IPS DF 4.7 (cell line): ENCODE data around the gene BORCS5.

Experiments used
- DNase-seq: peaks from one replicate; pipeline ENCODE4 v3.0.0-alpha.2; 2013; ENCODE audit warnings: low spot score; ENCODE audit errors: extremely low read depth

Gene BORCS5

DNA sequence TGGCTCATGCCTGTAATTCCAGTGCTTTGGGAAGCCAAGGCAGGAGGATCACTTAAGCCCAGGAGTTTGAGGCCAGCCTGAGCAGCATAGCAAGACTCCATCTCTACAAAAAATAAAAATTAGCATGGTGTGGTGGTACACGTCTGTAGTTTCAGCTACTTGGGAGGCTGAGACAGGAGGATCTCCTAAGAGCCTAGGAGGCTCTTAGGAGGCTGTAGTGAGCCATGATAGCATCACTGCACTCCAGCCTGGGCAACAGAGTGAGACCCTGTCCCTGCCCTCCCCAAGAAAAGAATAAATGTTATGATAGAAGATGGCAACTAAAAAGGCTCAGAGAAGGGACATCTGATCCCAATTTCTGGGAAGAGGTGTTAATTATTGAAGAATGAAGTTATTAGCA is 3.6 kb upstream of the BORCS5 start:
- no peak for DNase-seq

DNA sequence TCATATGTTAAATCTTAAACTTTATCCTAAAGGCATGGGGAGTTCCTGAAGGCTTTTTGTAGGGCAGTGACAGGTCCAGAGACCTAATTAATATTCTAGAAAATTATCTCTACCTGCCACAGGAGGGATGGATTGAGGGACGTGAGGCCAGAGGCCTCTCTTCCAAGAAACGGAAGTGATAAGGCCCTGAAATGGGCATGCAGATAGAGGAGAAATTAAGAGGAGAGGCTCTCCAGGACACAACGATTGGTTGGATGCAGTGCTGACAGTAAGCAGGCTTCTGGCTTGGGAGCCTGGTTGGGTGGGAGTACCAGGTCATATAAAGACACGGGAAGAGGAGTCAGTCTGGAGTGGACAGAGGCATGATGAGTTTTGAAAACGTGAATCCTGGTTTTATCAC is 3.1 kb upstream of the BORCS5 start:
- no peak for DNase-seq

DNA sequence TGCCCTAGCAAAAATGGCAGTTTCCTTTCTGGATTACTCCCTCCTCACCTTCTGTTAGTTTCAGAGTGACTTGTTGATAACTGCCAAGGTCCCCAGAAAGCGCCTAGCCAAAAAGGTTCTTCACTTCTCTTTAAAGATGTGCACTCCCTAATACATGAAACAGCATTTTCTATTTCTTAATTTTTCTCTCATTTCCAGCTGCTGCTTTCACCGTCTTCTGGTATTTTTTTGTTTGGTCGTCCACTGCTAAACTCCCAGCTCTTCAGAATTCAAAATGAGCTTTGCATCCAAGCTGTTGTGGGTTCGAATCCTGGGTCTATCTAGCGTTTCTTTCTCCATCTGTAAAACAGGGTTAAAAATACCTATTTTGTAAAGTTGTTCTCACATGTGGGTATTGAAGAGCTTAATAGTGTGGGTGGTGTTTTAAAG is 397 bp upstream of the BORCS5 start:
- no peak for DNase-seq

DNA sequence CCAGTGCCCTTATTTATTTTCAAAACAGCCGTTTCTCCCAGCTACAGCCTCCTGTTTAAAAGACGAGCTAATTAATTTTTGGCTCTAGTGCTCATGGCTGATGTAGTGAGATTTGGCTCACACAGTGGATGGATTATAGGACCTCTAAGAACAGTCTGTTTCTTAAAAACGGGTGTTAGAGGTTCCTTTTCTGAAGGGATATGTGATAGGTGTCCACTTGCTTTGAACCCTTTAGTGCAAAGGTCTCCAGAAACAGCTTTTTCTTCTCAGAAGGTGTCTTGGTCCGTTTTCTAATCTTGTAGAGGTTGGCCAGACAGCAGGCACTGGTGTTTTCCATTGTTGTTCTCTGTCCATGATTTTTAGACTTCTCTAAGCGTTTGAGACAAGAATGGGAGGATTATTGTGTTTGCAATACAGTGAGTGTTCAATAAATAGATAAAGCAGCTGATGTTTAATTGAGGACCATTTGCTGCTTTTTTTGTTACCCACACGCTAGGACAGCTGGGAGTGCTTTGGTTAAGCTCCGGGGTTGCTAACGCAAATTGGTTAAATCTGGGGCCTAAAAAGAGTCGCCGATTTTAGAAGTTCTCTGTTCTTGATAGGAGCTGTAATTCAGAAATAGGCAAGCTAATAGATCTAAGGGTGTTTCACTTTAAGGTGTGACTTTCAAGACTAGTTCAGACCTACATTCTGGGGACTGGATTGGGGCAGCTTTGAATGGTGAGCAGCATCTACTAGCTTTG is 1.0 kb downstream of the BORCS5 start:
- DNase-seq = no peak

DNA sequence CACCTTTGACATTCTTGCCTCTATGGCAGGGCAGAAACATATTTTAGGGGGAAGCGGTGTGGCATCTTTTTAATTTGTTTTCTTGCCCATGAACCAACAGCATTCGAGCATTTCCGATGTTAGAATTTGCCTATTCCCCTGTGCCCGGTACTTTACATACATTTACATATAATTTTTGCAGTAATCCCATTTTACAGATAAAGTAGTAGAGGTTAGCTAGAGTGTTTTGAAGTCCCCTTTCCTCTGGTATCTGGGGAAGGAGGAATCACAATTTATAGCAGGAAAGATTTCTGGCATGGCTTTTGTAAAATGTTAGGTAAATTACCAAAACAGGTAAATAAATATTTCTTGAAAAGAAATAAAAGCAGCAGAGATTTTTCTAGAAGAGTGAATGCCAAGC is 1.6 kb downstream of the BORCS5 start:
- DNase-seq = no peak

- DNase-seq = no peak
These were observed 8.0 kb downstream of the BORCS5 start for GRCh38 chr12:12364787-12365445.

- no peak for DNase-seq
These were observed 8.5 kb downstream of the BORCS5 start for GRCh38 chr12:12365446-12365802.

DNA sequence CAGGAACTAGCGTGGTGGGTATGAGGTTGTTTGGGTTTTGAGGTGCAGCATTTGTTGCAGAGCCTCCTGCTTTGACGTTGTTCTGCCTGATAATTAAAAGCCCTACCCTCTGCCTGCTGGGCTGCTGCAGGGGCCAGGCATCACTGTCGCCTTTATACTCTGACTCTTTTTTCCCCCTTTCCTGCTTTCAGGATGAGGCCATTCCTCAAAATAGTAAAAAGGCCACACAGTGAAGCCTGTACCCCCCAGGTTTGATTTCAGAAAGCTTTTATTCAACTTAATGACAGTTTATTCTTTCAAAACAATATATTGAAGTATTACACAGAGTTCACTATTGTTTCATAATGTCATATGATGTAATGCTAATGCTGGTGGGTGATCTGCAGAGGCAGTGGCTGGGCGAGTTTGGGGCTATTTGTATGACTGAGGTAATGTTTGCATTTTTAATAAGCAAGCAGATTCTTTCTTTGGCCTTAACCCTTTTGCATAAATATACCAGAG is 9.1 kb downstream of the BORCS5 start:
- no peak for DNase-seq

DNA sequence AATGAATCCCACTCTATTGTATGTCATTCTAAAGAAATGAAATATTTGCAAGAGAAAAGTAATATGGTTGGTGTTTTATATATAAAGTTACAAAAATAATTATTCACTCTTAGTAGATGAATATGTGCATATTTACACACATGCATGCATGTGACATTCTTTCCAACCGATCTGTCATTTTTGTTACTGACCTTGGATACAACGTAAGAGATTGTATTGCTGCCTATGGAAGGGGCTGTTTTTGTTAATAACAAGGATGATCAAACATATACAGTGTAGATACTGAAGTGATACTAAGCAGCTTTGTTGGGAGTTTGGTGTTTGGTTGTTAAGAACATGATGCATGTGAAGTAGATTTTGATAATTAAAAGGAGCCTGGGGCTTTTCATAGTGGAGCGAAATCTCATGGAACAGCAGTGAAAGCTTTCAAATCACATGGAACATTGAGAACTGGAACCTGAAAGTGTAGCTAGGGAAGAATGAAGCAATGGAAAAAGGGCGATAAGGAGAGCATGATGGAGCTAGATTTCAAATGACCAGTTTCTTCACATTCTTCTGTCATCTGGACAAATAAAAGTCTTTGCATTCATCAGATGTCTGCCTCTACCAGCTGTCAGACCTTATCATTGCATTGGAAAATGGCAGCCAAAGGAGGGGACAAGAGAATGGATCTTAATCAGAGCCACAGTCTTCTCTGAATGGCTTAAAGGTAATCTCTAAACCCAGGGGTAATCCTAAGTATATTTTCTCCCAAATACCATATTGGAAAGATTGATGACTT is 10.0 kb downstream of the BORCS5 start:
- no peak for DNase-seq

DNA sequence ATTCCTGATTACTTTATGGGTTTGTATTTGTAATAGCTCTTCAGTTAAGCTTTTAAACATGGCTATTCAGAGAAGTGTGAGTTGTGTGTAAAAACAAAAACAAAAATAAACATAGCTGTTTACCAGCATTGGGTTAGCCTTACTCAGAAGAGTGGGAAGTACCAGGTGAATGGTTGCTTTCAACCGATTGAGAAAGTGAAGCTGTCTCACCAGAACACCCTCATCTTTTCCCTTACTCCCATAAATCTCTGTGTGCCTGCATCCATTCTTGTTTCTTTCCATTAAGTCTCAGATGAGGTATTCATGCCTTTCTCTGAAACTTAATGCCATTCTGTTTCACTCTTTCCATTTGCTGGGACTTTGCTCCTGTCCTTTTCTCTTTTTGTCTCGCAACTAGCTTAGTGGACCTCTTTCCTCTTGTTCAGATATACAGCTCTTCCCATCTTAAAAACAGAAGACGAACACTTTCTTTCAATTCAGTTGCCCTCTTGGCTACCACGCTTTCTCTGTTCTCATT is 10.7 kb downstream of the BORCS5 start:
- no peak for DNase-seq

DNA sequence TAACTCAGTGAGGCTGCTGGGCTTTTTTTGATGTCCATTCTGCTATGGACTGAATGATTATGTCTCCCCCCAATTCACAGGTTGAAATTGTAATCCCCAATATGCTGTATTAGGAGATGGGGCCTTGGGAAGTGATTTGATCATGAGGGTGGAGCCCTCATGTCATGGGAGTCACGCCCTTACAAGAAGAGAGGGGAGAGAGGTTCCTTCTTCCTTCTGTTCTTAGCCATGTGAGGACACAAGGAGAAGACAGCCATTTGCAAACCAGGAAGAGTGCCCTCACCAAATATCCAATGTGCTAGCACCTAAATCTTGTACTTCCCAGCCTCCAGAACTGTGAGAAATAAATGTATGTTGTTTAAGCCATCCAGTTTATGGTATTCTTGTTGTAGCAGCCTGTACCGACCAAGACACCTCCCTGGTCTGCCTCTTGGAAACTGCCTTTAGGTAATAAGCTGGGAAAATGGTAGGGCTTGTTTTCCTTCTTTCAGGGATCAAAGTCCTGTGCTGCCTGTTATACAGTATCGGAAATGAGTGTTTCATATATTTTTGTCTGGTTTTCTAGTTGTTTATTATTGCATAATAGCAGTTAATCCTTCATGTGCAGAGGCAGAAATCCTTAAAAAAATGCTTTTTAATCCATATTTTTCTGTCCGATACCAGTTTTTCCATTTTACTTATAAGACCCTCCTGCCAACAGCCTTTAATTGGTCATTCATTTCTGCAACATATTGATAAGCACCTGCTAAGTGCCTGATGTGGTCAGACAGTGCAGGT is 16.3 kb downstream of the BORCS5 start:
- no peak for DNase-seq

- no peak for DNase-seq
These were observed 20.0 kb downstream of the BORCS5 start for GRCh38 chr12:12376646-12377448.

DNA sequence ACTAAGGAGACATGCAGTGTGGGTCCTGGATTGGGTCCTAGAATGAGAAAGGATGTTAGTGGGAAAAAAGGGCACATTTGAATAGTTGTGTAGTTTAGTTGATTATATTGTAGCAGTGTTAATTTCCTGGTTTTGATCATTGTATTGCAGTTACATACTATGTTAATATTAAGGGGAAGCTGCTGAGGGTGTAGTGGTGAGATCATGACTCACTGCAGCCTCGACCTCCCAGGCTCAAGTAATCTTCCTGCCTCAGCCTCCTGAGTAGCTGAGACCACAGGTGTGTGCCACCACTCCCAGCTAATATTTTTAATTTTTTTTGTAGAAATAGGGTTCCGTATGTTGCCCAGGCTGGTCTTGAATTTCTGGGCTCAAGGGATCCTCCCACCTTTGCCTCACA is 21.7 kb downstream of the BORCS5 start:
- no peak for DNase-seq

DNA sequence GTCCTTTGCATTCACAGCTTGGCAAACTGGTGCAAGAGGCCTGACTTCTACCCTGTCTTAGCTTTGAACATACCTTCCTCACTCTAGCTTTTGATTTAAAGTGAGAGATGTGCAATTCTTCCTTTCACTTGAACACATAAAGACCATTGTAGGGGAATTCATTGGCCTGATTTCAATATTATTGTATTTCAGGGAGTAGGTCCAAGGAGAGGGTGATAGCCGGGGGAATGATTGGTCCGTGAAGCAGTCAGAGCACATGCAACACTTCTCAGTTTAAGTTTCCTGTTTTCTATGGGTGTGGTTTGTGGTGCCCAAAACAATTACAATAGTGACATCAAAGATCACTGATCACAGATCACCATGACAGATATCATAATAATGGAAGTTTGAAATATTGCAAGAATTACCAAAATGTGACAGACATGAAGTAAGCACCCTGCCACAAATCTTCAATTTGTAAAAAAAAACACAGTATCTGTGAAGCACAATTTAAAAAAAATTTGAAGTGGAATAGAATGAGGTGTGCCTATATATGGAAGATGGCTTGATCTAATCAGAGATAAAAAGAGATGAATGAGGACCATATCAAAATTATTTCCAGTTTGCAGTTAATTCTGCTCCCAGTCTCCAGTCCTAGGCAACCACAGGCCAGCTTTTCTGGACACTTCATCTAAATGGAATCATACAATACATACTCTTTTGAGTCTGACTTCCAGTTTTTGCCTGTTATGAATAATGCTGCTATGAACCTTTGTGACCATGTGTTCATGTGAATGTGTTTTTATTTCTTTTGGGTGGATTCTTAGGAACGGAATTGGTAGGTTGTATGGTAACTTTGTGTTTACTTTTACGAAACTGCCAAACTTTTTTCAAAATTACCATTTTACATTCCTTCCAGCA is 23.2 kb downstream of the BORCS5 start:
- no peak for DNase-seq

- no peak for DNase-seq
These were observed 24.2 kb downstream of the BORCS5 start for GRCh38 chr12:12380949-12381593.

DNA sequence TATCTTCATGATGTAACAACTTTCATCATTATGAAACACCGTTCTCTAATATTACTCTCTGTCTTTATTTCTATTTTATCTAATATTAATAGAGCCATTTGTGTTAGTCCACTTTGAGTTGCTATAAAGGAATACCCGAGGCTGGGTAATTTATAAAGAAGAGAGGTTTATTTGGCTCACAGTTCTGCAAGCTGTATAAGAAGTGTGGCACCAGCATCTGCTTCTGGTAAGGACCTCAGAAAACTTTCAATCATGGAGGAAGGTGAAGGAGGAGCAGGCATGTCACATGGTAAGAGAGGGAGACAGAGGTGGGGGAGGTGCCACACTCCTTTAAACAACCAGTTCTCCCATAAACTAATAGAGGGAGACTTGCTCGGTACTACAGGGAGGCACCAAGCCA is 25.1 kb downstream of the BORCS5 start:
- no peak for DNase-seq

DNA sequence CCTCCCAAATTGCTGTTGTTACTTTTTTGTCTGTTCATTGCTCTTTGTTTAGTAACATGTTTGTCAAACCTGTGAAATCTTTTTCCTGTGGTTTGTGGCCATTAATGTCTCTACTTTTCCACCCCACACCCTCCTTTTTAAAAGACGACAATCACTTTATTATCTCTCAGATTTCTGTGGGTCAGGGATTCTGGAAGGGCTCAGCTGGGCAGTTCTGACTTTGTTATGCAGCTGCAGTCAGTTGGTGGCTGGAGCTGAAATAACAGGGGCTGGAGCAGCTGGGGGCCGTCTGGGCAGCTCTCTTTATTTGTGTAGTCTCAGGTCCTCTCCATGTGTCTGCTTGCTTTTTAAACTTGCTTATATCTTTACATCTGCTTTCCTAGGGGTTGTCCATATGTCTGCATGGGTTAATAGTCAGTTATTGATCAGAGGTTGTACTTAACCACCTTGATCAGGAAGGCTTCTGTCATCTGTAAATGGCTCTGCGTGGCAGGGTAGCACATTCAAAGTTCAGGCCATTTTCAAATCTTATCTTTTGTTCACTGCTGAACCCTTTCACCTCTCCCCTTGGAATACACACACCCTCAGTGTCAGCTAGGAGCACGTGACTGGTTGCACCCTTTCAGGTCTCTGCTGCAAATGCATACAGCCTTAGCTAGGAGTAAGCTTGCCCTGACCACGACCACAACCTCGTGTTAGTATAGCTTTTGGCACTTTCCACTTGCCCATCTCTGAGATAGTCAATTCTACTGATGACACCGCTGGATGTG is 27.9 kb downstream of the BORCS5 start:
- no peak for DNase-seq

GRCh38 chr12:12387501-12387900 is 30.6 kb downstream of the BORCS5 start:
- DNase-seq = no peak
